T-cell (primary cell): Measurements from ENCODE around the gene CCN5. TPM values are rescaled to one million over a fixed set of nuclear protein-coding genes. Genes with fewer than 3 reads are reported as not detected.

ENCODE experiments used
- ATAC-seq, 4 experiments: fragments of 200-7000 bp in 3 of 4; fragments of 150-1000 bp in 1 of 4; cut with Tn5 transposase; replicated peaks in 1 of 4; 1 replicate in 3 of 4; 2 replicates in 1 of 4; pipeline ENCODE4 v1.10.0; 2021; ENCODE audit warnings: moderate library complexity in 3 of 4, mild to moderate bottlenecking in 2 of 4, moderate number of reproducible peaks in 1 of 4
- CTCF ChIA-PET, 2 donors: fragments of 300-600 bp; sonication (Branson Sonifier 250); formaldehyde crosslinking; loops; one replicate each; lab custom pipeline; 2022; ENCODE audit warnings: antibody characterized with exemption in 2 of 2; lab: Charles Lee
- POLR2A ChIA-PET, 2 donors: fragments of 300-600 bp; sonication (Branson Sonifier 250); formaldehyde crosslinking; loops; one replicate each; lab custom pipeline; 2022; ENCODE audit warnings: antibody characterized with exemption in 2 of 2; lab: Charles Lee
- DNase-seq, 35 experiments: peaks; one replicate each; pipeline versions ENCODE4 v3.0.0 to v3.0.0-alpha.2; 2013 to 2023
- H3K27ac ChIP-seq: one replicate; pipeline ENCODE4 v1.5.1; 2013; ENCODE audit warnings: low read length
- H3K27me3 ChIP-seq, 2 experiments: replicated peaks in 1 of 2; 1 replicate in 1 of 2; 2 replicates in 1 of 2; pipeline versions ENCODE4 v1.6.1 to v1.7.0; 2013; ENCODE audit warnings: low read length in 1 of 2, mixed read lengths in 1 of 2; ENCODE audit not compliant: control insufficient read depth in 2 of 2, insufficient read depth in 2 of 2; ENCODE audit errors: extremely low read depth in 1 of 2
- H3K36me3 ChIP-seq, 2 donors: 1 replicate in 1 of 2; 2 replicates in 1 of 2; pipeline versions ENCODE4 v1.6.1 to v1.7.0; 2013; ENCODE audit warnings: low read length in 1 of 2; ENCODE audit not compliant: control insufficient read depth in 2 of 2, insufficient read depth in 1 of 2; ENCODE audit errors: extremely low read depth in 1 of 2
- H3K4me1 ChIP-seq, 2 experiments: 1 replicate in 1 of 2; 2 replicates in 1 of 2; pipeline versions ENCODE4 v1.6.1 to v1.7.0; 2013; ENCODE audit warnings: low read length in 2 of 2, mixed read lengths in 1 of 2; ENCODE audit not compliant: insufficient read depth in 2 of 2, control insufficient read depth in 1 of 2; ENCODE audit errors: extremely low read depth in 1 of 2
- H3K4me3 ChIP-seq, 2 donors: 1 replicate in 1 of 2; 2 replicates in 1 of 2; pipeline versions ENCODE4 v1.5.1 to v1.7.0; 2013; ENCODE audit warnings: mild to moderate bottlenecking in 2 of 2, low read length in 1 of 2, moderate library complexity in 1 of 2; ENCODE audit not compliant: control insufficient read depth in 1 of 2; ENCODE audit errors: extremely low read depth in 1 of 2
- H3K9me3 ChIP-seq: 2 replicates; pipeline ENCODE4 v1.7.0; 2013
- H3K27ac Mint-ChIP-seq, 2 donors: one replicate each; pipeline ENCODE4 v1.8.0; 2020 to 2021; ENCODE audit warnings: mild to moderate bottlenecking in 2 of 2, mixed read lengths in 2 of 2
- H3K27me3 Mint-ChIP-seq, 2 donors: one replicate each; pipeline ENCODE4 v1.8.0; 2021 to 2022; ENCODE audit warnings: mixed read lengths in 2 of 2
- H3K36me3 Mint-ChIP-seq: one replicate; pipeline ENCODE4 v1.8.0; 2021; ENCODE audit warnings: mixed read lengths
- H3K4me1 Mint-ChIP-seq, 3 donors: one replicate each; pipeline ENCODE4 v1.8.0; 2020 to 2022; ENCODE audit warnings: mixed read lengths in 3 of 3, mild to moderate bottlenecking in 1 of 3
- H3K4me3 Mint-ChIP-seq, 3 donors: one replicate each; pipeline ENCODE4 v1.8.0; 2020 to 2022; ENCODE audit warnings: mild to moderate bottlenecking in 3 of 3, mixed read lengths in 3 of 3, moderate library complexity in 3 of 3
- H3K9me3 Mint-ChIP-seq, 3 donors: one replicate each; pipeline ENCODE4 v1.8.0; 2020 to 2022; ENCODE audit warnings: mixed read lengths in 3 of 3
- WGBS: methylation state at CpG from one replicate; pipeline ENCODE4 v1.1.5; 2013; ENCODE audit warnings: missing lambda C conversion rate; ENCODE audit not compliant: insufficient coverage; 5-methylcytosine and 5-hydroxymethylcytosine counted together
- total RNA-seq, 35 experiments: library from RNA in 6 of 35; stranded (reverse) in 6 of 35; fragments of 120-200 nt in 1 of 35; gene quantifications; one replicate each; pipeline versions ENCODE4 v1.2.1 to v1.2.4 and lab custom pipeline; 2013 to 2026

The CCN5 gene
- total RNA-seq, 5 donors from 2014 or later (not counting 1 experiment from before 2014, with no cell fraction given): 0.13 to 0.41 (median 0.29) TPM; not detected in 2

DNA sequence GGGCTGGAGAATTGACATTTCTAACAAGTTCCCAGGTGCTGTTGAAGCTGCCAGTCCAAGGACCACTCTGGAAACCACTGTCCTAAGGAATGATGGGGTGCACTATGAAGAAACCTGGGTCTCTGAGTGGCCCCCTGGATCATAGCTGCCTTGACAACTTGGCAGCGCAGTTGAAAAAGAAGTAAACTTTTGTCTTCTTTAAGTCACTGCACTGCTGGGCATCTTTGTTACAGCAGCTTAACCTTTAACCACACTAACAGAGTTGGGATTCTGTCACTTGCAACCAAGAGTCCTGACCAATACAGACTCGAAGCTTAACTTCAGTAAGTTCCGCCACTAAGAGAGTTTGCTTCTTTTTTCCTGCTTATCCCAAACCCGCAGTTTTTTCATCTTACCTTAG, 21.9 kb downstream of the CCN5 start:
- 100% methylated on average over 1 of the region's 4 CpGs for WGBS
- H3K4me3 Mint-ChIP-seq: no peak overlapping the region
- DNase-seq (no peak), ATAC-seq (no peak)
- no peak overlapping the region for H3K27ac Mint-ChIP-seq
- peaks cover 0 to 4% of the 10 kb centered on the region in 2 experiments for H3K27me3 ChIP-seq
- H3K4me1 Mint-ChIP-seq: peaks cover 18 to 25% (median 24%) of the 10 kb centered on the region in 3 donors
- peaks cover 0 to 4% (median 0%) of the 10 kb centered on the region in 3 donors for H3K9me3 Mint-ChIP-seq
- peaks cover 0 to 7% of the 10 kb centered on the region in 2 experiments for H3K4me1 ChIP-seq
- ChIA-PET POLR2A (no interaction called here), CTCF (no interaction called here)
- H3K27ac ChIP-seq: no peak overlapping the region
- H3K36me3 Mint-ChIP-seq: no peaks in the 10 kb centered on the region
- no peaks in the 10 kb centered on the region for H3K36me3 ChIP-seq
- no peaks in the 10 kb centered on the region for H3K9me3 ChIP-seq
- no peak overlapping the region for H3K4me3 ChIP-seq
- peaks cover 0 to 1% of the 10 kb centered on the region in 2 donors for H3K27me3 Mint-ChIP-seq

DNA sequence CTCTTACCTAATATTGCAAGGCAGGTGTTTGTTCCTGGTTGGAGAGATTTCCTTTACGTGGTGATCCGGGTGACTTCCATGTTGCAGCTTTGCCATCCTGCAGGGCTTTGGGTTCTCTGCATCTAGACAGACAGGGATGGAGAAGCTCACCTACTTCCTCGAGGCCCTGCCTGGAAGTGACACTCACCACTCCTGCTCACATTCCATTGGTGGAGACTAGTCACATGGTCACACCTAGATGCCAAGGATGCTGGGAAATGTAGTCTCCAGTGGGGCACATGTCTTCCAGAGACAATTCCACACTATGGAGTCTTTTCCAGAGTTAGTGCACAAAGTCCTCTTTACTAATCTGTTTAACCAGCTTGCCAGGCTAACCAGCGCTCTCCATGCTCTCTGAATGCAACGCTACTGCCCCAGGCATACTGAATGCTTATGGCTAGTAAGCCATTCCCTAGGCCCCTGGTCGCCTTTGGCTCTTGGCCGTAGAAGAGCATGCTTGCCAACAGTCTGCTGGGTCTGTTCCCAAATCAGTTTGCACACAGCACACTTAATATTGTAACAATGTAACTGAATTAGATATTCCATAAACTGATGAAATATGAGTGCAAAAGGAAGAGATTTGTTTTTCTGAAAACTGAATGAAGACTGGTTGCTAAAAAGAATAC, 23.8 kb downstream of the CCN5 start:
- ATAC-seq: peak; percentile 46 to 77 (median 66)
- peaks cover 2 to 3% of the 10 kb centered on the region in 2 donors for H3K27me3 Mint-ChIP-seq
- no peak overlapping the region for H3K27ac Mint-ChIP-seq
- Histone ChIP-seq H3K27me3 (peaks cover 0 to 10% of the 10 kb centered on the region in 2 experiments), H3K36me3 (no peaks in the 10 kb centered on the region), H3K9me3 (no peaks in the 10 kb centered on the region), H3K27ac (no peak overlapping the region), H3K4me3 (no peak overlapping the region), H3K4me1 (peaks cover 0 to 7% of the 10 kb centered on the region in 2 experiments)
- 97% methylated on average over 5 of the region's 7 CpGs for WGBS
- peaks cover 15 to 20% (median 19%) of the 10 kb centered on the region in 3 donors for H3K4me1 Mint-ChIP-seq
- DNase-seq: peak in 26 of 35 experiments; percentile 13 to 70 (median 30)
- no peaks in the 10 kb centered on the region for H3K36me3 Mint-ChIP-seq
- H3K9me3 Mint-ChIP-seq: peaks cover 0 to 4% (median 0%) of the 10 kb centered on the region in 3 donors
- ChIA-PET POLR2A (no interaction called here), CTCF (interaction anchor here in 1 of 2 donors (0.6 to 1.2 kb wide), 4 partner anchors 8 to 355 kb away, joined by 5 to 8 read pairs (median 6); no protein-coding TSS in a partner anchor)
- no peak overlapping the region for H3K4me3 Mint-ChIP-seq

DNA sequence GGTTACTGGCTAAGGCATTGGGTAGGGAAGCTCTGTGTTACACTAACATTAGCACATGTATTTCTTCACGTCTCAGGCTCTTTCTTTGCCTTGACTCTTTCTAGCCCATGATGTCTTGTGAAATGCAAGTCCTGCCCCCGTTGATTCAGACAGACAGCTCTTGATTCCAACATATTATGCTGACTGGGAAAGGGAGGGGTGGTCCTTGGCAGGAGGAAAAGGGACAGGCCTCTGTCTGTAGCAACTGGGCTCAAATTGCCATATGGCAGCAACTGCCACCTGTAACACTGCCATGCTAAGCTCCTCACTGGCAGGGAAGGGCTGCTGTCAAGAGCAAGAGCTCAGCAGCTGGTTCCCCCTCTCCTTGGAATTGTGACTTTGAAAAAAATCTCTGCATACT, 24.8 kb downstream of the CCN5 start:
- H3K27ac ChIP-seq: no peak overlapping the region
- H3K36me3 ChIP-seq: no peaks in the 10 kb centered on the region
- peaks cover 0 to 7% of the 10 kb centered on the region in 2 experiments for H3K4me1 ChIP-seq
- WGBS: no CpG with 5 or more reads among the region's 2 CpGs
- H3K4me1 Mint-ChIP-seq: peaks cover 15 to 21% (median 20%) of the 10 kb centered on the region in 3 donors
- no peak overlapping the region for H3K27ac Mint-ChIP-seq
- peaks cover 3 to 7% of the 10 kb centered on the region in 2 donors for H3K27me3 Mint-ChIP-seq
- CTCF ChIA-PET: no interaction called here
- DNase-seq: no peak
- POLR2A ChIA-PET: no interaction called here
- no peaks in the 10 kb centered on the region for H3K36me3 Mint-ChIP-seq
- peaks cover 0 to 4% (median 0%) of the 10 kb centered on the region in 3 donors for H3K9me3 Mint-ChIP-seq
- no peaks in the 10 kb centered on the region for H3K9me3 ChIP-seq
- H3K27me3 ChIP-seq: peaks cover 0 to 15% of the 10 kb centered on the region in 2 experiments
- no peak for ATAC-seq
- no peak overlapping the region for H3K4me3 ChIP-seq
- no peak overlapping the region for H3K4me3 Mint-ChIP-seq

GRCh38 chr20:44742304-44743079, 27.3 kb downstream of the CCN5 start:
- Mint-ChIP-seq H3K36me3 (no peaks in the 10 kb centered on the region), H3K4me1 (peaks cover 13 to 25% (median 18%) of the 10 kb centered on the region in 3 donors), H3K27ac (no peak overlapping the region), H3K9me3 (no peaks in the 10 kb centered on the region), H3K4me3 (no peak overlapping the region), H3K27me3 (peaks cover 11 to 23% of the 10 kb centered on the region in 2 donors)
- ATAC-seq (no peak), DNase-seq (no peak)
- peaks cover 0 to 11% of the 10 kb centered on the region in 2 experiments for H3K4me1 ChIP-seq
- H3K27me3 ChIP-seq: peaks cover 2 to 36% of the 10 kb centered on the region in 2 experiments
- 83% methylated on average over 10 of the region's 14 CpGs for WGBS
- no peak overlapping the region for H3K27ac ChIP-seq
- CTCF ChIA-PET: interaction anchor here (0.5 to 0.6 kb wide), 2 partner anchors 43 to 559 kb away, joined by 3 read pairs; no protein-coding TSS in a partner anchor
- H3K36me3 ChIP-seq: no peaks in the 10 kb centered on the region
- POLR2A ChIA-PET: no interaction called here
- H3K9me3 ChIP-seq: no peaks in the 10 kb centered on the region
- no peak overlapping the region for H3K4me3 ChIP-seq

DNA sequence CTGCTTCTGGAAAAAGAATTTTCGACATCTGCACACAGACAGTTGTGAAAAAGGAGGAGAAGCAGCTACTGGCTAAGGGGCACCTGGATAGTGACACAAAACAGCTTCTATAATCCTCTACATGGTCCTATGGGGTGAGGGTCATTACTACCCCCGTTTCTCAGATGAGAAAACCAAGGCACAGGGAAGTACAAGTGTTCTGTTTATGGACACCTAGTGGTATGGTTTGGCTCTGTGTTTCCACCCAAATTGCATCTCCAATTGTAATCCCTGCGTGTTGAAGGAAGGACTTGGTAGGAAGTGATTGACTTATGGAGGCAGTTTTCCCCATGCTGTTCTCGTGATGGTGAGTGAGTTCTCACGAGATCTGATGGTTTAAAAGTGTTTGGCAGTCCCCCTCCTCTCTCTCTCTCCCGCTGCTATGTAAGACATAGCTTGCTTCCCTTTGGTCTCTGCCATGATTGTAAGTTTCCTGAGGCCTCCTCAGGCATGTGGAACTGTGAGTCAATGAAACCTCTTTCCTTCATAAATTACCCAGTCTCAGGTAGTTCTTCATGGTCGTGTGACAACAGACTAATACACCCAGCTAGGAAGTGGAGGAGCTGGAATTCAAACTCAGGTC, 28.0 kb downstream of the CCN5 start:
- WGBS: no CpG with 5 or more reads among the region's 7 CpGs
- Histone ChIP-seq H3K27ac (no peak overlapping the region), H3K4me1 (peaks cover 0 to 11% of the 10 kb centered on the region in 2 experiments), H3K36me3 (no peaks in the 10 kb centered on the region), H3K27me3 (peaks cover 2 to 39% of the 10 kb centered on the region in 2 experiments), H3K4me3 (no peak overlapping the region), H3K9me3 (no peaks in the 10 kb centered on the region)
- Mint-ChIP-seq H3K27me3 (peaks cover 14 to 24% of the 10 kb centered on the region in 2 donors), H3K9me3 (no peaks in the 10 kb centered on the region), H3K4me1 (peaks cover 13 to 26% (median 17%) of the 10 kb centered on the region in 3 donors), H3K36me3 (no peaks in the 10 kb centered on the region), H3K27ac (no peak overlapping the region), H3K4me3 (no peak overlapping the region)
- CTCF ChIA-PET: interaction anchor here (0.5 to 0.6 kb wide), 2 partner anchors 42 to 559 kb away, joined by 3 read pairs; no protein-coding TSS in a partner anchor
- DNase-seq (no peak), ATAC-seq (no peak)
- POLR2A ChIA-PET: no interaction called here
